Measurements from ENCODE around the gene STRBP.

DNA sequence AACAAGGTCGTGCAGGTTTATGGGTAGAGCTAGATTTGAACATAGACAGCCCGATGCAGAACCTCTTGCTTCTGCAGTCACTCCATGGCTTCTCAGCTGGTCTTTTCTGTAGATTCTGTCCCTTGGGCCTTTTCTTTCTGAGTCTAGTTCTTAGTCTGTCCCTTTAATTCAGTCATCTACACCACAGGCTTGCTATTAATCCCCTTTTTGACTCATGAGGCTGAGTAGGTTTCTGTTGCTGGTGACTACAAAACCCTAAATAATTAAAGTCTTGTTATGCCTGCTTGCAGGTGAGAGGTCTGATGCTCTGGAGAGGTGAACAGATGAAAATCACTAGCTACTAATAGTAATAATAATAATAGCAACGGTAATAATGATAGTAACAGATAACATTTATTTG lies 19.3 kb upstream of the STRBP start:
- TF ChIP-seq FOXK2 (IDR thresholded peaks at IDR 0.05), result no peak
- TF ChIP-seq FOXM1 (IDR thresholded peaks at IDR 0.05; ENCODE audit: borderline replicate concordance), result no peak
- no peak for TF ChIP-seq SP1 (IDR thresholded peaks at IDR 0.05)
- no peak for TF ChIP-seq BHLHE40 (IDR thresholded peaks at IDR 0.05; ENCODE audit: borderline replicate concordance)
- TF ChIP-seq SUZ12 (IDR thresholded peaks at IDR 0.05), result no peak
- no peak for TF ChIP-seq LEF1 (IDR thresholded peaks at IDR 0.05; ENCODE audit: borderline replicate concordance)
- no peak for TF ChIP-seq ELF4 (IDR thresholded peaks at IDR 0.05)
- TF ChIP-seq FOXA1 (IDR thresholded peaks at IDR 0.05), result no peak
- TF ChIP-seq HDGF (IDR thresholded peaks at IDR 0.05; ENCODE audit: borderline replicate concordance), result no peak
- TF ChIP-seq ARNT (IDR thresholded peaks at IDR 0.05), result no peak
- no peak for TF ChIP-seq ZNF384 (IDR thresholded peaks at IDR 0.05)

Data from HEK293T (cell line).